ENCODE measurements around the gene MCFD2.
"Not testable (repeated sequence)": the region's sequence is repeated elsewhere in the genome, so short reads cannot be mapped to it uniquely, and the experiment has no call there.

Gene MCFD2

GRCh38 chr2:46875962-46876689, 39.5 kb downstream of the MCFD2 start:
- FAIRE-seq; DNase-seq (ENCODE audit: low spot score): not testable (repeated sequence)

GRCh38 chr2:46875226-46875899, 40.2 kb downstream of the MCFD2 start:
- no peak for FAIRE-seq

GRCh38 chr2:46874236-46874929, 41.2 kb downstream of the MCFD2 start:
- FAIRE-seq (no peak), DNase-seq (ENCODE audit: low spot score) (no peak)

More at GRCh38 chr2:46875226-46875899, 40.2 kb downstream of the MCFD2 start:
- DNase-seq (ENCODE audit: low spot score): no peak

GRCh38 chr2:46873604-46874068, 42.0 kb downstream of the MCFD2 start:
- DNase-seq (ENCODE audit: low spot score): peak; percentile 79

GRCh38 chr2:46872902-46873603, 42.6 kb downstream of the MCFD2 start:
- FAIRE-seq (no peak), DNase-seq (ENCODE audit: low spot score) (no peak)

More at GRCh38 chr2:46873604-46874068, 42.0 kb downstream of the MCFD2 start:
- FAIRE-seq: peak; percentile 74

GRCh38 chr2:46871976-46872381, 43.6 kb downstream of the MCFD2 start:
- no peak for FAIRE-seq

GRCh38 chr2:46870051-46870839, 45.4 kb downstream of the MCFD2 start:
- DNase-seq (ENCODE audit: low spot score) (no peak), FAIRE-seq (no peak)

More at GRCh38 chr2:46871976-46872381, 43.6 kb downstream of the MCFD2 start:
- DNase-seq (ENCODE audit: low spot score): no peak

GRCh38 chr2:46869621-46870020, 46.0 kb downstream of the MCFD2 start:
- no peak for FAIRE-seq
- DNase-seq (ENCODE audit: low spot score): no peak

GRCh38 chr2:46866770-46867246, 48.8 kb downstream of the MCFD2 start:
- DNase-seq (ENCODE audit: low spot score): no peak
- no peak for FAIRE-seq

- no peak for FAIRE-seq
Measured at GRCh38 chr2:46865181-46865970, 50.2 kb downstream of the MCFD2 start.

GRCh38 chr2:46863882-46864281, 51.7 kb downstream of the MCFD2 start:
- FAIRE-seq (no peak), DNase-seq (ENCODE audit: low spot score) (no peak)

More at GRCh38 chr2:46865181-46865970, 50.2 kb downstream of the MCFD2 start:
- DNase-seq (ENCODE audit: low spot score): no peak

GRCh38 chr2:46862514-46862913, 53.1 kb downstream of the MCFD2 start:
- DNase-seq (ENCODE audit: low spot score) (peak; percentile 23), FAIRE-seq (no peak)

- FAIRE-seq (no peak), DNase-seq (ENCODE audit: low spot score) (no peak)
Measured at GRCh38 chr2:46861916-46862315, 53.7 kb downstream of the MCFD2 start.

GRCh38 chr2:46859482-46859881, 56.1 kb downstream of the MCFD2 start:
- DNase-seq (ENCODE audit: low spot score): no peak
- no peak for FAIRE-seq

- FAIRE-seq: no peak
- DNase-seq (ENCODE audit: low spot score): peak; percentile 21
Measured at GRCh38 chr2:46858702-46859090, 56.9 kb downstream of the MCFD2 start.

- FAIRE-seq (no peak), DNase-seq (ENCODE audit: low spot score) (peak; percentile 92)
Measured at GRCh38 chr2:46857871-46858701, 57.5 kb downstream of the MCFD2 start.

GRCh38 chr2:46856336-46856735, 59.3 kb downstream of the MCFD2 start:
- DNase-seq (ENCODE audit: low spot score) (no peak), FAIRE-seq (no peak)

GRCh38 chr2:46855805-46856204, 59.8 kb downstream of the MCFD2 start:
- DNase-seq (ENCODE audit: low spot score): peak; percentile 68

GRCh38 chr2:46854260-46854659, 61.3 kb downstream of the MCFD2 start:
- DNase-seq (ENCODE audit: low spot score): no peak
- FAIRE-seq: no peak

More at GRCh38 chr2:46855805-46856204, 59.8 kb downstream of the MCFD2 start:
- no peak for FAIRE-seq

All from RCC 7860 (cell line).